ENCODE data around the gene SHC4.

SHC4 gene

DNA sequence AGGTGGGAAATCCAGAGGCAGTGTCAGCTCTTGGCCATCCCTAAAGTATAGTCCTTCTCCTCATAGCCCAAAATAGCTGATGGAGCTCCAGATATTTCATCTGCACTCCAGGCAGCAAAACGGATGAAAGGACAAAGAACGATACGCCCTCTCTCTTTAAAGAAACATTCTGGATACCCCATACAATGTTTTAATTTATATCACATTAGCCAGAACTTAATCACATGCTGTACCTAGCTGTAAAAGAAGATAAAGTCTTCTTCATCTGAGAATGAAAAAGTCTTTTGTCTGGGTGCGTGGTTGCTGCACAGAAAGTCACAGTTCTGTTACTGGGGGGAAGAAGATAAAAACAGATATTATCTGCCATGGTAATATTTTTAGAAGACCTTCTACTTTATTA, 4.3 kb upstream of the SHC4 start:
- Histone ChIP-seq H3K9me3 (ENCODE audit: insufficient read depth, low read depth, low read length) (no peaks in the 10 kb centered on the region), H2BK5ac (ENCODE audit: low read depth, low read length, poor library complexity) (no peak overlapping the region), H3K4me3 (ENCODE audit: low read depth, low read length) (no peak overlapping the region), H4K12ac (ENCODE audit: low read depth, low read length) (no peak overlapping the region), H3K4me1 (ENCODE audit: control insufficient read depth in 1 of 2, insufficient read depth in 2 of 2, low read length in 2 of 2) (peaks cover 2 to 3% of the 10 kb centered on the region in 2 experiments), H3K23ac (ENCODE audit: low read length) (no peak overlapping the region), H3K79me2 (ENCODE audit: control insufficient read depth, insufficient read depth, low read length, poor library complexity) (no peaks in the 10 kb centered on the region), H3K14ac (ENCODE audit: low read length) (no peak overlapping the region), H4K91ac (ENCODE audit: low read depth, low read length) (no peak overlapping the region), H3K27ac (ENCODE audit: low read depth, low read length) (no peak overlapping the region), H3K18ac (ENCODE audit: low read length) (no peak overlapping the region), H2BK12ac (ENCODE audit: low read length) (no peak overlapping the region), H4K8ac (ENCODE audit: low read depth, low read length) (no peak overlapping the region), H3K4me2 (ENCODE audit: low read length) (no peak overlapping the region), H3K36me3 (ENCODE audit: control insufficient read depth in 1 of 2, insufficient read depth in 2 of 2, low read length in 2 of 2) (no peaks in the 10 kb centered on the region), H2AFZ (ENCODE audit: insufficient read depth, low read length, poor library complexity) (no peak overlapping the region), H2AK5ac (ENCODE audit: low read length) (no peak overlapping the region), H3K79me1 (ENCODE audit: low read length) (no peaks in the 10 kb centered on the region), H2BK120ac (ENCODE audit: insufficient read depth, low read length, poor library complexity) (no peak overlapping the region), H3K9ac (ENCODE audit: low read length) (no peak overlapping the region), H3K27me3 (ENCODE audit: insufficient read depth, low read length) (peaks cover 2% of the 10 kb centered on the region), H3K4ac (ENCODE audit: low read depth, low read length) (no peak overlapping the region)
- DNase-seq, result no peak
- no CpG with 5 or more reads among the region's 4 CpGs for WGBS (ENCODE audit: extremely low coverage, insufficient coverage, insufficient read length)

DNA sequence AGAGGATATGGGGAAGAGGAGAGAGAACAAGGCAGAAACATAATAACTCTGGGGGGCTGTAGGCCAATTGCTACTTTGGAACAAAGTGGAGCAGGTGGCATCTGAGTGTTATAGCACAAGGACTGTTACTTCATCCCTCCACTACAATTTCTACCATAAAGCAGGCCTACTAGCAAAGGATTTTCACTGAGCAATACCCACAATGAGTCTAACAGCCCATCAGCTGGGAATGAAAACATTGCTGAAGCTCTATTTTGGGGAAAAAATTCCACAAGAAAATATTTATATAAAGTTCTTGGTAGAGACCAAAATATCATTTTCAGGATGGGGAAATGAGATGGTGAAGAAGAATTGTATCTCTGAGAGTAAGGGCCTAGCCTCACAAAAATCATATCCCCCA, 3.6 kb upstream of the SHC4 start:
- no peak for DNase-seq
- H2BK5ac ChIP-seq (ENCODE audit: low read depth, low read length, poor library complexity), result no peak overlapping the region
- H3K4ac ChIP-seq (ENCODE audit: low read depth, low read length), result no peak overlapping the region
- H3K27ac ChIP-seq (ENCODE audit: low read depth, low read length), result no peak overlapping the region
- H3K79me2 ChIP-seq (ENCODE audit: control insufficient read depth, insufficient read depth, low read length, poor library complexity), result no peaks in the 10 kb centered on the region
- no peak overlapping the region for H3K4me2 ChIP-seq (ENCODE audit: low read length)
- H4K91ac ChIP-seq (ENCODE audit: low read depth, low read length), result no peak overlapping the region
- H2AK5ac ChIP-seq (ENCODE audit: low read length), result no peak overlapping the region
- H3K18ac ChIP-seq (ENCODE audit: low read length), result no peak overlapping the region
- H4K8ac ChIP-seq (ENCODE audit: low read depth, low read length), result no peak overlapping the region
- no peaks in the 10 kb centered on the region for H3K36me3 ChIP-seq (ENCODE audit: control insufficient read depth in 1 of 2, insufficient read depth in 2 of 2, low read length in 2 of 2)
- H3K27me3 ChIP-seq (ENCODE audit: insufficient read depth, low read length), result peaks cover 10% of the 10 kb centered on the region
- no peaks in the 10 kb centered on the region for H3K79me1 ChIP-seq (ENCODE audit: low read length)
- H3K4me3 ChIP-seq (ENCODE audit: low read depth, low read length), result no peak overlapping the region
- no peak overlapping the region for H3K14ac ChIP-seq (ENCODE audit: low read length)
- H2BK12ac ChIP-seq (ENCODE audit: low read length), result no peak overlapping the region
- no peak overlapping the region for H2AFZ ChIP-seq (ENCODE audit: insufficient read depth, low read length, poor library complexity)
- peaks cover 6 to 8% of the 10 kb centered on the region in 2 experiments for H3K4me1 ChIP-seq (ENCODE audit: control insufficient read depth in 1 of 2, insufficient read depth in 2 of 2, low read length in 2 of 2)
- no peaks in the 10 kb centered on the region for H3K9me3 ChIP-seq (ENCODE audit: insufficient read depth, low read depth, low read length)
- H3K9ac ChIP-seq (ENCODE audit: low read length), result no peak overlapping the region
- no peak overlapping the region for H2BK120ac ChIP-seq (ENCODE audit: insufficient read depth, low read length, poor library complexity)
- H3K23ac ChIP-seq (ENCODE audit: low read length), result no peak overlapping the region
- H4K12ac ChIP-seq (ENCODE audit: low read depth, low read length), result no peak overlapping the region

DNA sequence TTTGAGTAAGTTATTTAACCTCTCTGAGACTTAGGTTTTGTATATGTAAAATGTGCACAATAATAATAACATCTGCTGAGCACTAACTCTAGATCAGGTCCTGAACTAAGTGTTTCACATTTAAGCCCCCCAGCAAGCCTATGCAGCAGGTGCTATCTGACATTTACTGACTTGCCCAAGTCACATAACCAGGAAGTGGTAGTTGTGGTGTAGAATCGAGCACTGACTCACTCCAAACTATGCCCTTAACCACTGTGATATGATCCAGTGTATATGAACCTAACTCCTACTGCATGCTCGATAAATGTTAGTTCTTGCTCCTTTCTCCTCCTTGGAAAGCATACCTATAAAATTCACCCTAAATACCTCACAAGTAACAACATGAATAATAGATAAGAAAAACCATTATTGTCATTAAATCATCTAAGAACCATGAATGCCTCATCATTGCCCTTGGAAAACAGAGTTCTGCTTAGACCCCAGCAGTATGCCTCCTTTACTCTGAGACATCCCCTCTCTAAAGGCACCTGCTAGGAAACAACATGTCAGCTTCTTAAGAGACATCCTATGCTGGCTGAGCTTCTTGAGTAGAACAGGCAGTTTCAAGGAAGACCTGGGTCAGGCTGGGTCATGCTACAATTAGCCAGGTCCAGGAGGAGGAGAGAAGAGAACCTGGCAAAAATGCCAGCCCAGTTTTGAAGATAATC, 3.0 kb upstream of the SHC4 start:
- Histone ChIP-seq H3K36me3 (ENCODE audit: control insufficient read depth in 1 of 2, insufficient read depth in 2 of 2, low read length in 2 of 2) (no peaks in the 10 kb centered on the region), H3K4ac (ENCODE audit: low read depth, low read length) (no peak overlapping the region), H2BK12ac (ENCODE audit: low read length) (no peak overlapping the region), H3K79me1 (ENCODE audit: low read length) (no peaks in the 10 kb centered on the region), H3K27me3 (ENCODE audit: insufficient read depth, low read length) (peaks cover 13% of the 10 kb centered on the region), H3K4me2 (ENCODE audit: low read length) (no peak overlapping the region), H3K79me2 (ENCODE audit: control insufficient read depth, insufficient read depth, low read length, poor library complexity) (no peaks in the 10 kb centered on the region), H4K12ac (ENCODE audit: low read depth, low read length) (no peak overlapping the region), H2BK120ac (ENCODE audit: insufficient read depth, low read length, poor library complexity) (no peak overlapping the region), H3K4me3 (ENCODE audit: low read depth, low read length) (no peak overlapping the region), H2AK5ac (ENCODE audit: low read length) (no peak overlapping the region), H3K23ac (ENCODE audit: low read length) (no peak overlapping the region), H3K18ac (ENCODE audit: low read length) (no peak overlapping the region), H3K14ac (ENCODE audit: low read length) (no peak overlapping the region), H2BK5ac (ENCODE audit: low read depth, low read length, poor library complexity) (no peak overlapping the region), H4K91ac (ENCODE audit: low read depth, low read length) (no peak overlapping the region), H2AFZ (ENCODE audit: insufficient read depth, low read length, poor library complexity) (no peak overlapping the region), H3K4me1 (ENCODE audit: control insufficient read depth in 1 of 2, insufficient read depth in 2 of 2, low read length in 2 of 2) (peaks cover 6 to 8% of the 10 kb centered on the region in 2 experiments), H4K8ac (ENCODE audit: low read depth, low read length) (no peak overlapping the region), H3K9me3 (ENCODE audit: insufficient read depth, low read depth, low read length) (no peaks in the 10 kb centered on the region), H3K9ac (ENCODE audit: low read length) (no peak overlapping the region), H3K27ac (ENCODE audit: low read depth, low read length) (no peak overlapping the region)
- no peak for DNase-seq
- WGBS (ENCODE audit: extremely low coverage, insufficient coverage, insufficient read length), result no CpG with 5 or more reads among the region's 2 CpGs

DNA sequence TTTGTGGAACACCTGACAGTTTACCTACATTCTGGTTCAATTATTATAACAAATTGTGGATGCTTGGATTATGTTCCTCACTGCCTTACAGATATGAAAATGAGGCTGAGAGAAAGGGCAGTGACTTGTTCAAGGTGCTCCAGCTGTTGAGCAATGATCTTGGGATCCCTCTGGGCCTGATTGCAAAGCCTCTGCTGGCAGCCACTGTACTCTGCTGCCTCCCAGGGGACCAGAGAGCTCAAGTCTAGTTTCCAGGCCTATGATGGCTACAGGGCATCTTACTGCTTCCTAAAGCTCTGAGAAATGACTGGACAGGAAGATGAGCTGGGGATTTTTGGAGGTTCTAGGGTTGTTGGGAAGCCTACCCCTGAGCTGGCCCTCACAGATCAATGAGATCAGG, 2.3 kb upstream of the SHC4 start:
- no peaks in the 10 kb centered on the region for H3K9me3 ChIP-seq (ENCODE audit: insufficient read depth, low read depth, low read length)
- no peaks in the 10 kb centered on the region for H3K36me3 ChIP-seq (ENCODE audit: control insufficient read depth in 1 of 2, insufficient read depth in 2 of 2, low read length in 2 of 2)
- H3K79me1 ChIP-seq (ENCODE audit: low read length), result no peaks in the 10 kb centered on the region
- H4K8ac ChIP-seq (ENCODE audit: low read depth, low read length), result no peak overlapping the region
- peaks cover 6 to 8% of the 10 kb centered on the region in 2 experiments for H3K4me1 ChIP-seq (ENCODE audit: control insufficient read depth in 1 of 2, insufficient read depth in 2 of 2, low read length in 2 of 2)
- no peaks in the 10 kb centered on the region for H3K79me2 ChIP-seq (ENCODE audit: control insufficient read depth, insufficient read depth, low read length, poor library complexity)
- H3K4me3 ChIP-seq (ENCODE audit: low read depth, low read length), result no peak overlapping the region
- H4K12ac ChIP-seq (ENCODE audit: low read depth, low read length), result no peak overlapping the region
- H3K18ac ChIP-seq (ENCODE audit: low read length), result no peak overlapping the region
- H3K14ac ChIP-seq (ENCODE audit: low read length), result no peak overlapping the region
- H2AFZ ChIP-seq (ENCODE audit: insufficient read depth, low read length, poor library complexity), result no peak overlapping the region
- H3K4ac ChIP-seq (ENCODE audit: low read depth, low read length), result no peak overlapping the region
- H3K9ac ChIP-seq (ENCODE audit: low read length), result no peak overlapping the region
- no peak overlapping the region for H3K4me2 ChIP-seq (ENCODE audit: low read length)
- no peak overlapping the region for H4K91ac ChIP-seq (ENCODE audit: low read depth, low read length)
- H3K23ac ChIP-seq (ENCODE audit: low read length), result no peak overlapping the region
- H3K27me3 ChIP-seq (ENCODE audit: insufficient read depth, low read length), result peaks cover 13% of the 10 kb centered on the region
- H2BK5ac ChIP-seq (ENCODE audit: low read depth, low read length, poor library complexity), result no peak overlapping the region
- H2AK5ac ChIP-seq (ENCODE audit: low read length), result no peak overlapping the region
- no peak overlapping the region for H2BK120ac ChIP-seq (ENCODE audit: insufficient read depth, low read length, poor library complexity)
- no peak overlapping the region for H3K27ac ChIP-seq (ENCODE audit: low read depth, low read length)
- DNase-seq, result peak; percentile 60 to 70
- no peak overlapping the region for H2BK12ac ChIP-seq (ENCODE audit: low read length)
